Stimulated activated CD4-positive, alpha-beta T cell treated with anti-CD3 and anti-CD28 coated beads, Interleukin-1b, Interleukin-23, amount 100 ng/mL, for 4 hours (primary cell): Measurements from ENCODE around the gene FCHO2.

Experiments
- DNase-seq, 2 donors: peaks; one replicate each; pipeline ENCODE4 v3.0.0-alpha.2; 2020; ENCODE audit warnings: low read depth in 2 of 2

The FCHO2 gene

DNA sequence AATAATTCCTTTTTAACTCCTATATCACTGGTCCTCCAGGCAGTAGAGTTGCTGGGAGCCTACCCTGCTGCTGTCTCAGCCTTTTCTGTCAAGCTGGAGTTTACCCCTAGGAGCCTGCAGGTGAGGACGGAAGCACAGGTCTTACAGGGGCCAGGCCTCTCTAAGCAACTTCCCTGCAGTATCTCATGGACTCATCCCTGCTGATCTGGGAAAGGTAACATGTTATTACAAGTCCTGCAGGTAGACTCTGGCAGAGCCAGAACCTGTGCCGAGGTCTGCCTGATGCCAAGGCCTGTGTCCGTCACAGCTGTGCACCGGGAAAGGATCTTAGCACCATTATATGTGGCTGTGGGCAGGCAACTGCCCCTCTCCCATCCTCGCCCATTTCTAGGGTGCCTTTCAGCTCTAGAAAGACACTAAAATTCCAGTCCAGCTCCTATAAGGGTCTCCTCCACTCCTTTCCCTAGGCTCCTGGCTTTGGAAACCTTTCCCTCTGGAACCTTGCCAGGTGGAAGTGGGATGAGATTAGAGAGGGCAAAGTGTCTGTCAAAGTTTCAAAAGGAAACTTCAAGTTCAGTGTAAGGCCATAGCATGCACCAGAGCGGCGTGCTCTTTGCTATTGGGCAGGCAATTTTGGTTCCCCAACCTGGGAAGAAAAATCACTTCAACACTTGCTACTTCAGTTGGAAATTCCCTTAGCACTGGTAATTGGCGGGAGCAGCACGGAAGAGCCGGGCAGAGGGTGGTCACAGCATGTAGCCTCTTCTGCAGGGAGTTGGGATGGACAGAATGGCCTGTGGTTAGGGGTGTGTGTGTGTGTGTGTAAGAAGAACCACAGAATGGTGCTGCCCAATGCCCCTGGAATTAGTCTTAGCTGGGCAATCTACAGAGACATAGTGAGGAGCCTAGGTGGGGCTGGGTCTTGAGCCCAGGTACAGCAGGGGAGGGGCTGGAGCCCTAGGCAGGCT, 182.0 kb downstream of the FCHO2 start:
- no peak for DNase-seq

DNA sequence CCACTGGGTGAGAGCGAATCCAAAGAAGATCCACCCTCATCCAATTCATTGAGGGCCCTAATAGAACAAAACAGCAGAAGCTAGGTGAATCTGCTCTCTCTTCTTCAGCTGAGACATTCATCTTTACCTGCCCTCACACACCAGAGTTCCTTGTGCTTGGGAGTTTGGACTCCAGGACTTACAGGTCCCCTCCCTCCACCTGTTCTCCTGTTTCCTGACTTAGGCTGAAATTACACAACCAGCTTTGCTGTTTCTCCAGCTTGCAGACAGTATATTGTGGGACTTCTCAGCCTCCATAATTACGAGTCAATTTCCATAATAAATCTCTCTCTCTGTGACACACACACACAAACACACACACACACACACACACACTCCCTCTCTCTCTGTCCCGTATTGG, 183.6 kb downstream of the FCHO2 start:
- DNase-seq: no peak
